Measurements from ENCODE around the gene PRKAR2A.

DNA sequence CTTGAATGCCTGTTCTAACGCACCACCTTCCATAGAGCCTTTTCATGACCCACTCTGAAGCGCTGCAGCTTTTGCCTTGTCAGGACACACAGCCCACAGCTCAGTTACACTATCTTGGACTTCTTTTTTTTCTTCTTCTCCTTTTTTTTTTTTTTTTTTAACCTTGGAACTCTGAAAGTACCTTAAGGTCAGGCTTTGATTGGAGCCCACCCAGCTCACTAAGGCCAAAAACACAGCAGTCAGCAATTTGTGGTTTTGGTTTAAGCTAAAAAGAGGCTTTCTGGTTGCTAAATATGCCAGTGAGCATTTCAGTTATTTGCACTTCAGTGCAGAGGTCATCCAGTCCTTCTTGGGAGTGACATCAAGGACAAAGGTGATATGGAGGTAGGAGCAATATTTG, 49.3 kb upstream of the PRKAR2A start:
- TF ChIP-seq, protein P1, sequence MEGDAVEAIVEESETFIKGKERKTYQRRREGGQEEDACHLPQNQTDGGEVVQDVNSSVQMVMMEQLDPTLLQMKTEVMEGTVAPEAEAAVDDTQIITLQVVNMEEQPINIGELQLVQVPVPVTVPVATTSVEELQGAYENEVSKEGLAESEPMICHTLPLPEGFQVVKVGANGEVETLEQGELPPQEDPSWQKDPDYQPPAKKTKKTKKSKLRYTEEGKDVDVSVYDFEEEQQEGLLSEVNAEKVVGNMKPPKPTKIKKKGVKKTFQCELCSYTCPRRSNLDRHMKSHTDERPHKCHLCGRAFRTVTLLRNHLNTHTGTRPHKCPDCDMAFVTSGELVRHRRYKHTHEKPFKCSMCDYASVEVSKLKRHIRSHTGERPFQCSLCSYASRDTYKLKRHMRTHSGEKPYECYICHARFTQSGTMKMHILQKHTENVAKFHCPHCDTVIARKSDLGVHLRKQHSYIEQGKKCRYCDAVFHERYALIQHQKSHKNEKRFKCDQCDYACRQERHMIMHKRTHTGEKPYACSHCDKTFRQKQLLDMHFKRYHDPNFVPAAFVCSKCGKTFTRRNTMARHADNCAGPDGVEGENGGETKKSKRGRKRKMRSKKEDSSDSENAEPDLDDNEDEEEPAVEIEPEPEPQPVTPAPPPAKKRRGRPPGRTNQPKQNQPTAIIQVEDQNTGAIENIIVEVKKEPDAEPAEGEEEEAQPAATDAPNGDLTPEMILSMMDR (IDR thresholded peaks at IDR 0.05), result no peak
- TF ChIP-seq POLR2A (IDR thresholded peaks at IDR 0.05), result no peak
